OCI-LY1 (cell line): ENCODE results near the gene TDRD10.

ENCODE experiments used
- H2AFZ ChIP-seq: fragments of 200-600 bp; sonication (generic), shearing (Covaris generic); 2 replicates; pipeline ENCODE4 v1.6.0; 2014; ENCODE audit warnings: antibody characterized with exemption, mild to moderate bottlenecking, low read length
- H3F3A ChIP-seq: fragments of 200-600 bp; sonication (generic), shearing (Covaris generic); 2 replicates; pipeline ENCODE4 v1.6.0; 2014; ENCODE audit warnings: mild to moderate bottlenecking, antibody characterized with exemption, low read length, moderate library complexity; ENCODE audit not compliant: insufficient read depth
- H3K27ac ChIP-seq: fragments of 200-600 bp; sonication (generic); 2 replicates; pipeline ENCODE4 v1.5.1; 2014; ENCODE audit warnings: low read length, mixed run types, mild to moderate bottlenecking, low read depth; ENCODE audit not compliant: poor library complexity, severe bottlenecking
- H3K27me3 ChIP-seq: fragments of 200-600 bp; sonication (generic); 2 replicates; pipeline ENCODE4 v1.6.0; 2014; ENCODE audit warnings: antibody characterized with exemption, mild to moderate bottlenecking, low read length, moderate library complexity; ENCODE audit not compliant: insufficient read depth
- H3K36me3 ChIP-seq: fragments of 200-600 bp; sonication (generic); 2 replicates; pipeline ENCODE4 v1.6.1; 2014; ENCODE audit warnings: mild to moderate bottlenecking, antibody characterized with exemption, low read length, moderate library complexity, mixed read lengths; ENCODE audit not compliant: insufficient read depth
- H3K4me1 ChIP-seq: fragments of 200-600 bp; sonication (generic); 2 replicates; pipeline ENCODE4 v1.5.1; 2014; ENCODE audit warnings: mild to moderate bottlenecking, low read length, moderate library complexity; ENCODE audit not compliant: insufficient read depth, severe bottlenecking
- H3K4me2 ChIP-seq: fragments of 200-600 bp; sonication (generic), shearing (Covaris generic); 2 replicates; pipeline ENCODE4 v1.6.1; 2014; ENCODE audit warnings: low read length
- H3K4me3 ChIP-seq: fragments of 200-600 bp; sonication (generic); 2 replicates; pipeline ENCODE4 v1.5.1; 2014; ENCODE audit warnings: low read length, low read depth, mild to moderate bottlenecking, mixed read lengths; ENCODE audit not compliant: poor library complexity, severe bottlenecking
- H3K79me2 ChIP-seq: fragments of 200-600 bp; shearing (Covaris generic); 2 replicates; pipeline ENCODE4 v1.6.1; 2016; ENCODE audit warnings: mixed run types, low read length, mixed read lengths; ENCODE audit not compliant: insufficient read depth
- H3K9ac ChIP-seq: fragments of 200-600 bp; sonication (generic), shearing (Covaris generic); 2 replicates; pipeline ENCODE4 v1.6.1; 2014; ENCODE audit warnings: mild to moderate bottlenecking, low read length, mixed read lengths
- H3K9me2 ChIP-seq: fragments of 200-600 bp; sonication (generic), shearing (Covaris generic); 2 replicates; pipeline ENCODE4 v1.6.1; 2014; ENCODE audit warnings: low read depth, mild to moderate bottlenecking, low read length, mixed read lengths
- H3K9me3 ChIP-seq: fragments of 200-600 bp; shearing (Covaris generic); 2 replicates; pipeline ENCODE4 v1.6.1; 2014; ENCODE audit warnings: low read length, mixed read lengths
- H4K20me1 ChIP-seq: fragments of 200-600 bp; sonication (generic), shearing (Covaris generic); 2 replicates; pipeline ENCODE4 v1.6.0; 2016; ENCODE audit warnings: mild to moderate bottlenecking, low read length; ENCODE audit not compliant: insufficient read depth
- CTCF ChIP-seq: fragments of 200-600 bp; sonication (generic), shearing (Covaris generic); IDR thresholded peaks from 2 replicates; pipeline ENCODE4 v1.5.1; 2017; ENCODE audit warnings: mild to moderate bottlenecking, antibody characterized with exemption, low read length, moderate library complexity, mixed read lengths
- EZH2 ChIP-seq: fragments of 200-600 bp; sonication (generic), shearing (Covaris generic); IDR thresholded peaks from 2 replicates; pipeline ENCODE4 v1.8.0; 2017; ENCODE audit warnings: borderline replicate concordance, mixed run types, mild to moderate bottlenecking, antibody characterized with exemption, low read length, moderate library complexity, mixed read lengths

Gene TDRD10

GRCh38 chr1:154579374-154579773 lies 77.4 kb downstream of the TDRD10 start:
- no peak overlapping the region for H2AFZ ChIP-seq
- no peaks in the 10 kb centered on the region for H3K9me3 ChIP-seq
- no peak overlapping the region for H3K4me2 ChIP-seq
- H4K20me1 ChIP-seq: no peaks in the 10 kb centered on the region
- H3K27ac ChIP-seq: no peak overlapping the region
- H3K4me3 ChIP-seq: no peak overlapping the region
- no peaks in the 10 kb centered on the region for H3K9me2 ChIP-seq
- H3K9ac ChIP-seq: no peak overlapping the region
- no peak for TF ChIP-seq CTCF
- no peak for TF ChIP-seq EZH2
- H3K4me1 ChIP-seq: peaks cover 25% of the 10 kb centered on the region
- no peaks in the 10 kb centered on the region for H3K27me3 ChIP-seq
- H3K36me3 ChIP-seq: peaks cover 69% of the 10 kb centered on the region
- H3F3A ChIP-seq: peaks cover 9% of the 10 kb centered on the region; the same call in 1 of the 2 replicates
- H3K79me2 ChIP-seq: no peaks in the 10 kb centered on the region

GRCh38 chr1:154581766-154582165 lies 79.7 kb downstream of the TDRD10 start:
- TF ChIP-seq CTCF (no peak), EZH2 (no peak)
- no peaks in the 10 kb centered on the region for H3K27me3 ChIP-seq
- H3K36me3 ChIP-seq: peaks cover 91% of the 10 kb centered on the region
- H3K4me3 ChIP-seq: no peak overlapping the region
- 0 out of 2 replicates have a peak, but pooled peaks cover 3% of the 10 kb centered on the region for H3F3A ChIP-seq
- H3K4me2 ChIP-seq: no peak overlapping the region
- no peak overlapping the region for H3K27ac ChIP-seq
- H2AFZ ChIP-seq: no peak overlapping the region
- H3K9ac ChIP-seq: no peak overlapping the region
- H3K4me1 ChIP-seq: peaks cover 11% of the 10 kb centered on the region
- H3K79me2 ChIP-seq: no peaks in the 10 kb centered on the region
- H3K9me3 ChIP-seq: no peaks in the 10 kb centered on the region
- no peaks in the 10 kb centered on the region for H3K9me2 ChIP-seq
- H4K20me1 ChIP-seq: no peaks in the 10 kb centered on the region

GRCh38 chr1:154582885-154583284 lies 80.9 kb downstream of the TDRD10 start:
- no peaks in the 10 kb centered on the region for H3K79me2 ChIP-seq
- peaks cover 98% of the 10 kb centered on the region for H3K36me3 ChIP-seq
- no peaks in the 10 kb centered on the region for H4K20me1 ChIP-seq
- H3K27me3 ChIP-seq: no peaks in the 10 kb centered on the region
- H3K9me2 ChIP-seq: no peaks in the 10 kb centered on the region
- no peaks in the 10 kb centered on the region for H3K9me3 ChIP-seq
- H3K27ac ChIP-seq: no peak overlapping the region
- TF ChIP-seq CTCF (no peak), EZH2 (no peak)
- H3K4me2 ChIP-seq: no peak overlapping the region
- no peak overlapping the region for H3K4me3 ChIP-seq
- H3F3A ChIP-seq: 0 out of 2 replicates have a peak, but pooled peaks cover 3% of the 10 kb centered on the region
- H2AFZ ChIP-seq: no peak overlapping the region
- no peak overlapping the region for H3K9ac ChIP-seq
- peaks cover 11% of the 10 kb centered on the region for H3K4me1 ChIP-seq
